ENCODE data around the gene NAB1. TPM values are rescaled to one million over a fixed set of nuclear protein-coding genes. Genes with fewer than 3 reads are reported as not detected.

The NAB1 gene
- total RNA-seq, 1 donor from 2014 or later: 31.3 TPM

GRCh38 chr2:190723397-190724090 lies 74.7 kb downstream of the NAB1 start:
- ATAC-seq (ENCODE audit: low read depth) (no peak), DNase-seq (no peak)
- H3K27ac Mint-ChIP-seq: no peak overlapping the region
- H3K4me3 Mint-ChIP-seq: no peak overlapping the region
- no peaks in the 10 kb centered on the region for H3K36me3 Mint-ChIP-seq (ENCODE audit: low read depth)
- no peak for TF ChIP-seq CTCF (IDR thresholded peaks at IDR 0.05)
- H3K9me3 Mint-ChIP-seq: no peaks in the 10 kb centered on the region
- no peaks in the 10 kb centered on the region for H3K27me3 Mint-ChIP-seq
- ChIA-PET CTCF (no interaction called here), POLR2A (no interaction called here)
- intact Hi-C loops (cut with micrococcal nuclease): no loop called here
- peaks cover 10% of the 10 kb centered on the region for H3K4me1 Mint-ChIP-seq

- DNase-seq: no peak
- intact Hi-C loops (cut with micrococcal nuclease): no loop called here
- no peaks in the 10 kb centered on the region for H3K36me3 Mint-ChIP-seq (ENCODE audit: low read depth)
- peaks cover 3% of the 10 kb centered on the region for H3K4me1 Mint-ChIP-seq
- no peak for TF ChIP-seq CTCF (IDR thresholded peaks at IDR 0.05)
- ChIA-PET POLR2A (no interaction called here), CTCF (no interaction called here)
- no peaks in the 10 kb centered on the region for H3K9me3 Mint-ChIP-seq
- no peak overlapping the region for H3K4me3 Mint-ChIP-seq
- no peaks in the 10 kb centered on the region for H3K27me3 Mint-ChIP-seq
- no peak for ATAC-seq (ENCODE audit: low read depth)
- H3K27ac Mint-ChIP-seq: no peak overlapping the region
Measured at GRCh38 chr2:190726255-190726654, 77.4 kb downstream of the NAB1 start.

- Mint-ChIP-seq H3K27ac (no peak overlapping the region), H3K4me3 (no peak overlapping the region), H3K27me3 (peaks cover 2% of the 10 kb centered on the region), H3K36me3 (ENCODE audit: low read depth) (no peaks in the 10 kb centered on the region), H3K4me1 (no peaks in the 10 kb centered on the region), H3K9me3 (no peaks in the 10 kb centered on the region)
- ATAC-seq (ENCODE audit: low read depth) (no peak), DNase-seq (no peak)
- ChIA-PET CTCF (no interaction called here), POLR2A (no interaction called here)
- intact Hi-C loops (cut with micrococcal nuclease): no loop called here
- TF ChIP-seq CTCF (IDR thresholded peaks at IDR 0.05): no peak
Measured at GRCh38 chr2:190736355-190736754, 87.5 kb downstream of the NAB1 start.

GRCh38 chr2:190740449-190740848 lies 91.6 kb downstream of the NAB1 start:
- ChIA-PET POLR2A (no interaction called here), CTCF (no interaction called here)
- intact Hi-C loops (cut with micrococcal nuclease): no loop called here
- no peak for TF ChIP-seq CTCF (IDR thresholded peaks at IDR 0.05)
- no peak overlapping the region for H3K4me3 Mint-ChIP-seq
- no peak for ATAC-seq (ENCODE audit: low read depth)
- peaks cover 2% of the 10 kb centered on the region for H3K9me3 Mint-ChIP-seq
- no peaks in the 10 kb centered on the region for H3K36me3 Mint-ChIP-seq (ENCODE audit: low read depth)
- peaks cover 2% of the 10 kb centered on the region for H3K27me3 Mint-ChIP-seq
- H3K27ac Mint-ChIP-seq: no peak overlapping the region
- no peak for DNase-seq
- H3K4me1 Mint-ChIP-seq: no peaks in the 10 kb centered on the region

Other genes starting within 250 kb of the NAB1 start
- gene MFSD6, start 240.7 kb upstream of the NAB1 start, total RNA-seq: 20.0 and 21.5 TPM in 2 replicates
- gene NEMP2, start 114.4 kb upstream of the NAB1 start, total RNA-seq: 14.2 and 15.6 TPM in 2 replicates
- gene GLS, start 231.7 kb downstream of the NAB1 start, total RNA-seq: 212 and 255 TPM in 2 replicates